Measurements from ENCODE around the gene GH2.
"Not testable (repeated sequence)": the region's sequence is repeated elsewhere in the genome, so short reads cannot be mapped to it uniquely, and the experiment has no call there.

The GH2 gene

GRCh38 chr17:63903787-63904201, 22.1 kb upstream of the GH2 start:
- TF ChIP-seq, protein P1, sequence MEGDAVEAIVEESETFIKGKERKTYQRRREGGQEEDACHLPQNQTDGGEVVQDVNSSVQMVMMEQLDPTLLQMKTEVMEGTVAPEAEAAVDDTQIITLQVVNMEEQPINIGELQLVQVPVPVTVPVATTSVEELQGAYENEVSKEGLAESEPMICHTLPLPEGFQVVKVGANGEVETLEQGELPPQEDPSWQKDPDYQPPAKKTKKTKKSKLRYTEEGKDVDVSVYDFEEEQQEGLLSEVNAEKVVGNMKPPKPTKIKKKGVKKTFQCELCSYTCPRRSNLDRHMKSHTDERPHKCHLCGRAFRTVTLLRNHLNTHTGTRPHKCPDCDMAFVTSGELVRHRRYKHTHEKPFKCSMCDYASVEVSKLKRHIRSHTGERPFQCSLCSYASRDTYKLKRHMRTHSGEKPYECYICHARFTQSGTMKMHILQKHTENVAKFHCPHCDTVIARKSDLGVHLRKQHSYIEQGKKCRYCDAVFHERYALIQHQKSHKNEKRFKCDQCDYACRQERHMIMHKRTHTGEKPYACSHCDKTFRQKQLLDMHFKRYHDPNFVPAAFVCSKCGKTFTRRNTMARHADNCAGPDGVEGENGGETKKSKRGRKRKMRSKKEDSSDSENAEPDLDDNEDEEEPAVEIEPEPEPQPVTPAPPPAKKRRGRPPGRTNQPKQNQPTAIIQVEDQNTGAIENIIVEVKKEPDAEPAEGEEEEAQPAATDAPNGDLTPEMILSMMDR (conservative IDR thresholded peaks at IDR 0.05; ENCODE audit: low read depth, low read length): peak; percentile 34
- DNase-seq (ENCODE audit: low read depth): peak; percentile 10
- not testable (repeated sequence) for H3K4me3 ChIP-seq (ENCODE audit: low read depth, low read length)

- not testable (repeated sequence) for DNase-seq (ENCODE audit: low read depth); H3K4me3 ChIP-seq (ENCODE audit: low read depth, low read length)
Observed at GRCh38 chr17:63901971-63902370, 20.2 kb upstream of the GH2 start.

DNA sequence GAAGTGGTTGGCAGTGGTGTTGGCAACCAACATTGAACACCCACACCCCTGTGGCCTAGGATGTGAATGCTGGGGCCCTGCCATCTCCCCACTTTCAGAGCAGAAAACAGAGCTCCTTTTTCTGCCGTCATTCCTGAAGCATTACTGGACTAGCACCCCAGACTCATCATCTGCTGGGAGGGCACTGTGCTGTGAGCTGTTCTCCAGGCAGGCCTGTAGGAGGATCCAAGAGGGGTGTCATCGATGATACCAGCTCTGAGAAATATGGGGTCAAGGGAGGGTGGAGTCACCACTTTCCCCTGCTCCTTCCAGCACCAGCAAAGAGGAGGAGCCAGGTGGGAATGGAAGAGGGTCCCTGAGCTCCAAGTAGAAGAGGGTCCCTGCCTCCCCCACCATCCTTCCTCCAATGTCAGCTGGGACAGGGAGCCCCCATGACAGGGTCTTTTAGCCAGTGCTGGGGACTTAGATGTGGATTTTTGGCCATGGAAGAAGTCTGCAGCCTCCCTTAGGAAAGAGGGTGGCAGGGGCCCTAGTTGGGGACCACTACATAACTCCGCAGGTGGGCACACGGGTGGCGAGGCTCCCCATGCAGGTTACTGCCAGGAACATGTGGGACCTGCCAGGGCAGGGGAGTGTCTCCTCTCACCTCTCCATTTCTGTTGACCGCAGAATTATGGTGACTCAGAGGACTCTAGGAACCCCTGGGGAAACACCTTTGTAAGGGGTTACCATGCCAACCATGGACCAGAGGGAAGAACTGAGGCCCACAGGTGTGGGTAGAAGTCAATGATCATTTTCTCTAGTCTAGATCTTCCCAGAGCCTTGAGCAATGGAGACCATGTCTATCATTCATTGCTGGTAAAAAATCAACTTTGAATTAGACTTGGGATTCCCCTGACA, 17.4 kb upstream of the GH2 start:
- not testable (repeated sequence) for DNase-seq (ENCODE audit: low read depth)

DNA sequence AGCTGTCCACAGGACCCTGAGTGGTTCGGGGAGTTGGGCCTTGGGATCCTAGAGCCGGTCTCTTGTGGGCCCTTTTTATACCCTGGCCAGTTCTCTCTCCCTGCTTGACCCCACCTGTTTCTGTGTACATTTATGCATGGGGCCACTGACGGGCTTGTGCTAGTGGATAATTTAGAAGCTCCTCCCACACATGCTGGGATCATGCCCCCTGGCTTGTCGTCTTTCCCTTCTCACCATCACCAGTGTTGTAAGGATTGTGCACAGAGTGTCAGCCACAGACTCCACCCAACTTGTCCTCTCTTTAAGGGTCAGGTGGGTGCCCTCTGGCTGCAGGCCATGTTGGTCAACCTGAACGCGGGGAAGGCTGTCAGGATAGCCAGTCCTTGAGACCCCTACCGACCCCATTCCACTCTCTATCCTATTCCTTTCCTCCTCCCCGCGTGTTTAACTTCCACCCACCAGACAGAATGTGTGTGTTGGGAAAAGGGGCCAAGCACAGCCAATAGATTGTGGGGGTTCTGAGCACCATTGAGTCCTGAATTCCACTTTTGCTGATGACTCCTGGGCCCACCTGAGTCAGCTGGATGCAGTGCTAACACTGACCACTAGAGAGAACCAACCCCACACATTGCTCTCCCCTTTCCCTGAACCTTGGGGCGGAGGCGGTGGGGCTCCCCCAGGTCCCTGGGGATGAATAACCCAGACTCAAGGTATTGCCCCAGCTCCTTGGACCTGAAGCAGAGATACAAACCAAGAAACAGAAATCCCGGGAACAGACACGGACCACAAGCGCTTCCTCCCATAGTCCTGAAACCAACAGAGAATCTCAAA, 15.0 kb upstream of the GH2 start, which contains the start of gene CSH1:
TSS of gene CSH1 (minus strand) at position 51 of the 831 bp plus-strand sequence. CDS start 63 bp downstream, outside the sequence.
- not testable (repeated sequence) for H3K4me3 ChIP-seq (ENCODE audit: low read depth, low read length); DNase-seq (ENCODE audit: low read depth)

More for the DNA sequence above, 17.4 kb upstream of the GH2 start:
- H3K4me3 ChIP-seq (ENCODE audit: low read depth, low read length): not testable (repeated sequence)

DNA sequence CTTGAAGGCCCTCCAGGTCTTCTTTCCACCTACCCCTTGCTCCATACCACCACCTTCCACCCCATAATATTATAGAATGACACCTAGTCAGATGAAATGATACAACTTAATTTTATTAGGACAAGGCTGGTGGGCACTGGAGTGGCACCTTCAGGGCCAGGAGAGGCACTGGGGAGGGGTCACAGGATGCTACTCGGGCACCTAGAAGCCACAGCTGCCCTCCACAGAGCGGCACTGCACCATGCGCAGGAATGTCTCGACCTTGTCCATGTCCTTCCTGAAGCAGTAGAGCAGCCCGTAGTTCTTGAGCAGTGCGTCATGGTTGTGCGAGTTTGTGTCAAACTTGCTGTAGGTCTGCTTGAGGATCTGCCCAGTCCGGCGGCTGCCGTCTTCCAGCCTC, 13.1 kb upstream of the GH2 start:
- not testable (repeated sequence) for H3K4me3 ChIP-seq (ENCODE audit: low read depth, low read length); DNase-seq (ENCODE audit: low read depth)

DNA sequence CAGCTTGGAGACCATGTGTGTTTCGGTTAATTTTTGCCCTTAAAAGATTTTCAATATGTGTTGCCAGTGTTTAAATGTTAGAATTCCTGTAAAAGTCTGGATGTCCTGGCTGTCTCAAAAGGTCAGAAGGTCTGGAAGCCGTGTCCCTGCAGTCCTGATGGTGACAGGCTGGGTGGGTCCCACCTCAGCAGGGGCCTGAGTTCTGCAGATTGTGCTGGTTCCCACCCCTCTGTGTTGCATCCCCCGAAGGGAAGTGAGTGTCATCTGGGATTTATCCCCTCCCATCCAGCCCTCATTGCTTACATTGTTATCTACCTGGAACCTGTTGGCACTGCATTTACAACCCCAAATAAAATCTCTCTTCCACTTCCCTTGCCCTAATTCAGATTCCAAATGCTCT, 12.3 kb upstream of the GH2 start:
- not testable (repeated sequence) for DNase-seq (ENCODE audit: low read depth); H3K4me3 ChIP-seq (ENCODE audit: low read depth, low read length)

DNA sequence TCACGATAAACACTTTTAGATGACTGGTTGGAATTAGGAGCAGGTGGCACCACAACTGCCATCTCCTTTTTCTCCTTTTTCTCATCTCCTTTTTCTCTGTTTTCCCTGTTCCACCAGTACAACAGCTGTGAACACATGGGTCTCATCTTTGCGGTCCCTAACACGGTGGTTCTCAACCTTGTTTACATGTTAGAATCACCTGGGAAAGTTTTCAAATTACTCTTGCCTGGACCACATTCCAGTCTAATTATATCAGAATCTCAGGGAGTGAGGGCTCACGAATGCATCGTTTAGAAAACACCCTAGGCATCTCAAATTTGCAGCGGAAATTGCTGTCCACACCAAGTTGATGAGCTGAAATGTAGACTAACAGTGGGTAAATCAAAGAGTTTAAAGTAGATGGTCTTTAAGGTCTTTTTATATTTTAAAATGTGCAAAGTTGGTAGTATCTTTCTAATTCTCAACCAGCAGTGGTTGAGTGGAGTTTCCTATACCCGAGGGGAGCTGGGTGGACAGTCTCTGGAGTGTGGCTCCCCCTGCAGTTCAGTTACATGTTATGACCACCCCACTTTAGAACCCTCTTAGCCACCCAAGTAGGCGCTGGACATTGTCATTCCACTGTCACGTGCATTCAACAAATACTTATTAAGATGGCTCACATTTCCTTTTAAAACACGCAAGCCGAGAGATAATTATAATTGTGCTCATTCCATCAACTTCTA, 10.7 kb upstream of the GH2 start:
- not testable (repeated sequence) for H3K4me3 ChIP-seq (ENCODE audit: low read depth, low read length); DNase-seq (ENCODE audit: low read depth)

GRCh38 chr17:63889026-63889848, 7.5 kb upstream of the GH2 start:
- TF ChIP-seq, protein P1 (conservative IDR thresholded peaks at IDR 0.05; ENCODE audit: low read depth, low read length): peak; percentile 48
- H3K4me3 ChIP-seq (ENCODE audit: low read depth, low read length): not testable (repeated sequence)
- DNase-seq (ENCODE audit: low read depth): peak; percentile 28

GRCh38 chr17:63885119-63885518, 3.4 kb upstream of the GH2 start:
- H3K4me3 ChIP-seq (ENCODE audit: low read depth, low read length): not testable (repeated sequence)

DNA sequence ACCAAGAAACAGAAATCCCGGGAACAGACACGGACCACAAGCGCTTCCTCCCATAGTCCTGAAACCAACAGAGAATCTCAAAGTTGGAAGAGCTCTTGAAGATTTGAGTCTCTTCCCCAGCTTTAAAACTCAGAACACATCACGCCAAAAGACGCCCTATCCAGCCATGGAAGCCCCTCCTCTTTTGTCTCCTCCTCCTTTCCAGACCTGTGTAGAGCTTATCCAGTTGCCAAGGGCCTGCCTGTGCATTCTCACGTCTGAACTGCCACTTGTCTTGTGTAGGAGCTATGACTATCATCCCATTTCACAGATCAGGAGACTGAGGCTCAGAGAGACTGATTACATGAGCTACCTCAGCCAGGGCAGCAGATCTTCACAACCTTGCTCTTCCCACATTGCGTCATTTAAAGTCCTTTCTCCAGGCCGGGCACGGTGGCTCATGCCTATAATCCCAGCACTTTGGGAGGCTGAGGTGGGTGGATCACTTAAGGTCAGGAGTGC, 932 bp upstream of the GH2 start:
- not testable (repeated sequence) for DNase-seq (ENCODE audit: low read depth); H3K4me3 ChIP-seq (ENCODE audit: low read depth, low read length)

More at GRCh38 chr17:63885119-63885518, 3.4 kb upstream of the GH2 start:
- not testable (repeated sequence) for DNase-seq (ENCODE audit: low read depth)

DNA sequence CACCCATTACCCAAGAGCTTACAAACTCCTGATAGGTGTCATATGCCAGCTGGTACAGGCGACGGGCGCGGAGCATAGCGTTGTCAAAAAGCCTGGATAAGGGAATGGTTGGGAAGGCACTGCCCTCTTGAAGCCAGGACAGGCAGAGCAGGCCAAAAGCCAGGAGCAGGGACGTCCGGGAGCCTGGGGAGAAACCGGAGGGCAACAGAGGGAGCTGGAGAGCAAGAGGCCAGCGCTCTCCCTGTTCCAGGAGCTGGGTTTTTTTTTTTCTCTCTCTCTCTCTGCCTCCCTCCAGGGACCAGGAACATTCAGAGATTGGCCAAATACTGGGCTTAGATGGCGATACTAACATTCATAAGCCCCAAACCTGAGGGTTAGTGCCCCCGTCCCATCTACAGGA, 407 bp downstream of the GH2 start:
- H3K4me3 ChIP-seq (ENCODE audit: low read depth, low read length); DNase-seq (ENCODE audit: low read depth): not testable (repeated sequence)
